GM23248 (cell line): ENCODE data around the gene SLC25A48. TPM values are rescaled to one million over a fixed set of nuclear protein-coding genes. Genes with fewer than 3 reads are reported as not detected.

ENCODE experiments used
- DNase-seq: peaks from one replicate; pipeline ENCODE4 v3.0.0-alpha.2; 2015
- H2AFZ ChIP-seq: fragments of 200-600 bp; sonication (generic); 2 replicates; pipeline ENCODE4 v1.6.1; 2016; ENCODE audit warnings: antibody characterized with exemption
- H3F3A ChIP-seq: fragments of 200-600 bp; sonication (generic); 2 replicates; pipeline ENCODE4 v1.6.1; 2016; ENCODE audit warnings: mild to moderate bottlenecking, antibody characterized with exemption, mixed run types; ENCODE audit not compliant: insufficient read depth
- H3K27ac ChIP-seq: fragments of 200-600 bp; sonication (generic); 2 replicates; pipeline ENCODE4 v1.5.1; 2016; ENCODE audit warnings: mild to moderate bottlenecking
- H3K27me3 ChIP-seq: fragments of 200-600 bp; sonication (generic); replicated peaks from 2 replicates; pipeline ENCODE4 v1.6.1; 2016; ENCODE audit warnings: mild to moderate bottlenecking; ENCODE audit not compliant: insufficient read depth
- H3K36me3 ChIP-seq: fragments of 200-600 bp; sonication (generic); 2 replicates; pipeline ENCODE4 v1.6.1; 2016; ENCODE audit warnings: low read depth, mild to moderate bottlenecking
- H3K4me1 ChIP-seq: fragments of 200-600 bp; sonication (generic); 2 replicates; pipeline ENCODE4 v1.6.1; 2016; ENCODE audit warnings: mild to moderate bottlenecking; ENCODE audit not compliant: insufficient read depth
- H3K4me2 ChIP-seq: fragments of 200-600 bp; sonication (generic); one replicate; pipeline ENCODE4 v1.6.1; 2016; ENCODE audit warnings: mild to moderate bottlenecking; ENCODE audit not compliant: unreplicated experiment
- H3K4me3 ChIP-seq: fragments of 200-600 bp; sonication (generic); 2 replicates; pipeline ENCODE4 v1.5.1; 2016; ENCODE audit warnings: mild to moderate bottlenecking
- H3K79me2 ChIP-seq: fragments of 200-600 bp; sonication (generic); 2 replicates; pipeline ENCODE4 v1.6.1; 2016; ENCODE audit warnings: mild to moderate bottlenecking; ENCODE audit not compliant: insufficient read depth
- H3K9ac ChIP-seq: fragments of 200-600 bp; sonication (generic); 2 replicates; pipeline ENCODE4 v1.6.1; 2016; ENCODE audit warnings: mild to moderate bottlenecking
- H3K9me2 ChIP-seq: fragments of 200-600 bp; sonication (generic); 2 replicates; pipeline ENCODE4 v1.6.1; 2016; ENCODE audit warnings: mixed run types, mild to moderate bottlenecking, moderate library complexity; ENCODE audit not compliant: insufficient read depth
- H3K9me3 ChIP-seq: fragments of 200-600 bp; sonication (generic); one replicate; pipeline ENCODE4 v1.6.1; 2017; ENCODE audit warnings: low read depth
- H4K20me1 ChIP-seq: fragments of 200-600 bp; sonication (generic); 2 replicates; pipeline ENCODE4 v1.6.0; 2016; ENCODE audit not compliant: insufficient read depth
- EZH2 ChIP-seq: fragments of 200-600 bp; sonication (generic); IDR thresholded peaks from 2 replicates; pipeline ENCODE4 v1.6.1; 2018; ENCODE audit warnings: antibody characterized with exemption, mild to moderate bottlenecking; ENCODE audit not compliant: insufficient read depth, poor library complexity, severe bottlenecking
- EZH2phosphoT487 ChIP-seq: fragments of 200-600 bp; sonication (generic); IDR thresholded peaks from 2 replicates; pipeline ENCODE4 v1.6.1; 2018; ENCODE audit warnings: antibody characterized with exemption, moderate library complexity, mild to moderate bottlenecking, low read depth; ENCODE audit not compliant: insufficient read depth
- WGBS, 2 experiments: methylation state at CpG; one replicate each; pipeline ENCODE4 v1.1.6; 2015 to 2017; ENCODE audit warnings: low lambda C conversion rate in 2 of 2, low coverage in 1 of 2; ENCODE audit errors: missing lambda C conversion rate in 2 of 2; 5-methylcytosine and 5-hydroxymethylcytosine counted together
- in situ Hi-C: fragments of 300-500 bp; cut with MboI; formaldehyde crosslinking; loops from 2 replicates; pipeline ENCODE4 v1.15.0; 2020
- polyA plus RNA-seq: library from polyadenylated mRNA; unstranded; fragments of >200 nt; fragmentation: Nextera tagmentation; extraction: Ambion mirVana; gene quantifications from 2 replicates; pipeline ENCODE4 v1.2.1, GENCODE V29; 2016
- total RNA-seq: library from RNA; depleted of rRNA; stranded (reverse); fragments of >200 nt; shearing (Covaris generic); gene quantifications from 2 replicates; pipeline ENCODE4 v1.2.3, GENCODE V29; 2014

Gene SLC25A48
- total and polyA plus RNA-seq, 2 experiments from 2014 or later: not detected

- no peaks in the 10 kb centered on the region for H3K79me2 ChIP-seq
- 0 out of 2 replicates have a peak, but pooled peaks cover 4% of the 10 kb centered on the region for H3K27me3 ChIP-seq
- H2AFZ ChIP-seq: no peak overlapping the region
- in situ Hi-C loops: no loop called here
- no peak overlapping the region for H3K27ac ChIP-seq
- no peak overlapping the region for H3K4me2 ChIP-seq
- no peaks in the 10 kb centered on the region for H3K9me3 ChIP-seq
- no peaks in the 10 kb centered on the region for H4K20me1 ChIP-seq
- no peaks in the 10 kb centered on the region for H3K36me3 ChIP-seq
- H3K4me3 ChIP-seq: no peak overlapping the region
- no peak for DNase-seq
- no peak overlapping the region for H3K9ac ChIP-seq
- H3F3A ChIP-seq: no peaks in the 10 kb centered on the region
- H3K4me1 ChIP-seq: no peaks in the 10 kb centered on the region
- H3K9me2 ChIP-seq: no peaks in the 10 kb centered on the region
- TF ChIP-seq EZH2 (no peak), EZH2phosphoT487 (no peak)
- WGBS, 2 experiments: 63 to 77% methylated on average over 11 of the region's 12 CpGs
Measured at GRCh38 chr5:135825373-135826220, 8.9 kb upstream of the SLC25A48 start.

- in situ Hi-C loops: no loop called here
- Histone ChIP-seq H3K9me3 (no peaks in the 10 kb centered on the region), H3K27ac (no peak overlapping the region), H3K4me2 (no peak overlapping the region), H3K9me2 (no peaks in the 10 kb centered on the region), H3K9ac (no peak overlapping the region), H3K4me1 (no peaks in the 10 kb centered on the region), H4K20me1 (no peaks in the 10 kb centered on the region), H3K27me3 (0 out of 2 replicates have a peak, but pooled peaks cover 7% of the 10 kb centered on the region), H3K79me2 (no peaks in the 10 kb centered on the region), H3K4me3 (no peak overlapping the region), H2AFZ (no peak overlapping the region), H3K36me3 (no peaks in the 10 kb centered on the region), H3F3A (no peaks in the 10 kb centered on the region)
- DNase-seq: no peak
- 51 to 57% methylated on average over 3 of the region's 3 CpGs for WGBS, 2 experiments
- TF ChIP-seq EZH2phosphoT487 (no peak), EZH2 (no peak)
Measured at GRCh38 chr5:135826221-135826525, 8.3 kb upstream of the SLC25A48 start.

GRCh38 chr5:135826994-135827671 is 7.3 kb upstream of the SLC25A48 start:
- no peaks in the 10 kb centered on the region for H3K4me1 ChIP-seq
- no peaks in the 10 kb centered on the region for H3K9me2 ChIP-seq
- H3F3A ChIP-seq: no peaks in the 10 kb centered on the region
- H3K27ac ChIP-seq: no peak overlapping the region
- H3K9ac ChIP-seq: no peak overlapping the region
- H3K36me3 ChIP-seq: no peaks in the 10 kb centered on the region
- no peak overlapping the region for H2AFZ ChIP-seq
- H3K4me3 ChIP-seq: no peak overlapping the region
- 37 to 39% methylated on average over 8 of the region's 8 CpGs for WGBS, 2 experiments
- no peak for DNase-seq
- in situ Hi-C loops: no loop called here
- TF ChIP-seq EZH2phosphoT487: no peak
- no peak for TF ChIP-seq EZH2
- no peak overlapping the region for H3K4me2 ChIP-seq
- no peaks in the 10 kb centered on the region for H4K20me1 ChIP-seq
- no peaks in the 10 kb centered on the region for H3K79me2 ChIP-seq
- peaks cover 15% of the 10 kb centered on the region; the same call in 1 of the 2 replicates for H3K27me3 ChIP-seq
- no peaks in the 10 kb centered on the region for H3K9me3 ChIP-seq

GRCh38 chr5:135827965-135828781 is 6.3 kb upstream of the SLC25A48 start:
- no peak overlapping the region for H3K4me2 ChIP-seq
- H3K9ac ChIP-seq: no peak overlapping the region
- no peaks in the 10 kb centered on the region for H3K9me3 ChIP-seq
- H3K27me3 ChIP-seq: peaks cover 26% of the 10 kb centered on the region
- in situ Hi-C loops: no loop called here
- DNase-seq: no peak
- H3F3A ChIP-seq: no peaks in the 10 kb centered on the region
- no peak for TF ChIP-seq EZH2
- TF ChIP-seq EZH2phosphoT487: no peak
- no peaks in the 10 kb centered on the region for H3K79me2 ChIP-seq
- H3K36me3 ChIP-seq: no peaks in the 10 kb centered on the region
- H2AFZ ChIP-seq: no peak overlapping the region
- no peaks in the 10 kb centered on the region for H3K4me1 ChIP-seq
- WGBS, 2 experiments: 48 to 52% methylated on average over 10 of the region's 10 CpGs
- no peaks in the 10 kb centered on the region for H3K9me2 ChIP-seq
- no peak overlapping the region for H3K4me3 ChIP-seq
- no peak overlapping the region for H3K27ac ChIP-seq
- H4K20me1 ChIP-seq: no peaks in the 10 kb centered on the region
